ENCODE results near the gene ABLIM2.
"Not testable (repeated sequence)": the region's sequence is repeated elsewhere in the genome, so short reads cannot be mapped to it uniquely, and the experiment has no call there.

ABLIM2 gene

GRCh38 chr4:8157496-8157895 lies 1.1 kb downstream of the ABLIM2 start:
- DNase-seq (ENCODE audit: low read depth in 2 of 2), result no peak

- DNase-seq (ENCODE audit: low read depth in 2 of 2), result no peak
These were observed 2.0 kb downstream of the ABLIM2 start for GRCh38 chr4:8156617-8157016.

- no peak for DNase-seq (ENCODE audit: low read depth in 2 of 2)
These were observed 2.8 kb downstream of the ABLIM2 start for GRCh38 chr4:8155660-8156421.

- no peak for DNase-seq (ENCODE audit: low read depth in 2 of 2)
These were observed 3.6 kb downstream of the ABLIM2 start for GRCh38 chr4:8155048-8155447.

GRCh38 chr4:8153441-8153840 lies 5.2 kb downstream of the ABLIM2 start:
- no peak for DNase-seq (ENCODE audit: low read depth in 2 of 2)

GRCh38 chr4:8152865-8153257 lies 5.8 kb downstream of the ABLIM2 start:
- DNase-seq (ENCODE audit: low read depth in 2 of 2), result no peak

GRCh38 chr4:8152090-8152864 lies 6.3 kb downstream of the ABLIM2 start:
- no peak for DNase-seq (ENCODE audit: low read depth in 2 of 2)

- DNase-seq (ENCODE audit: low read depth in 2 of 2), result no peak
These were observed 7.4 kb downstream of the ABLIM2 start for GRCh38 chr4:8151165-8151650.

- DNase-seq (ENCODE audit: low read depth in 2 of 2), result no peak
These were observed 8.2 kb downstream of the ABLIM2 start for GRCh38 chr4:8150152-8151090.

GRCh38 chr4:8149664-8150063 lies 8.9 kb downstream of the ABLIM2 start:
- DNase-seq (ENCODE audit: low read depth in 2 of 2), result no peak

- no peak for DNase-seq (ENCODE audit: low read depth in 2 of 2)
These were observed 9.7 kb downstream of the ABLIM2 start for GRCh38 chr4:8148785-8149435.

GRCh38 chr4:8148159-8148558 lies 10.5 kb downstream of the ABLIM2 start:
- no peak for DNase-seq (ENCODE audit: low read depth in 2 of 2)

- no peak for DNase-seq (ENCODE audit: low read depth in 2 of 2)
These were observed 11.2 kb downstream of the ABLIM2 start for GRCh38 chr4:8147231-8147970.

GRCh38 chr4:8146157-8146556 lies 12.5 kb downstream of the ABLIM2 start:
- DNase-seq (ENCODE audit: low read depth in 2 of 2), result no peak

- DNase-seq (ENCODE audit: low read depth in 2 of 2), result no peak
These were observed 14.3 kb downstream of the ABLIM2 start for GRCh38 chr4:8144359-8144758.

GRCh38 chr4:8143392-8144140 lies 15.0 kb downstream of the ABLIM2 start:
- no peak for DNase-seq (ENCODE audit: low read depth in 2 of 2)

- DNase-seq (ENCODE audit: low read depth in 2 of 2), result no peak
These were observed 16.1 kb downstream of the ABLIM2 start for GRCh38 chr4:8142556-8142955.

GRCh38 chr4:8141935-8142334 lies 16.7 kb downstream of the ABLIM2 start:
- DNase-seq (ENCODE audit: low read depth in 2 of 2), result no peak

- DNase-seq (ENCODE audit: low read depth in 2 of 2), result no peak
These were observed 17.7 kb downstream of the ABLIM2 start for GRCh38 chr4:8140915-8141314.

GRCh38 chr4:8139726-8140125 lies 18.9 kb downstream of the ABLIM2 start:
- not testable (repeated sequence) for DNase-seq (ENCODE audit: low read depth in 2 of 2)
